Prostate gland (tissue), 2 donors: ENCODE measurements around the gene TNFSF13. TPM values are rescaled to one million over a fixed set of nuclear protein-coding genes. Genes with fewer than 3 reads are reported as not detected.
A peak's percentile ranks its signal among the peaks of the same experiment; 100 is the strongest.

Experiments
- DNase-seq: peaks from one replicate; pipeline ENCODE4 v3.0.0-alpha.2; 2019; ENCODE audit warnings: low spot score
- H3K27ac ChIP-seq, 2 donors: fragments of 200-600 bp; sonication (generic); 2 replicates each; pipeline ENCODE4 v1.5.1; 2017 to 2019
- H3K27me3 ChIP-seq: fragments of 200-600 bp; sonication (generic); replicated peaks from 2 replicates; pipeline ENCODE4 v1.5.1; 2019; ENCODE audit not compliant: insufficient read depth
- H3K36me3 ChIP-seq, 2 donors: fragments of 200-600 bp; sonication (generic); 1 replicate in 1 of 2; 2 replicates in 1 of 2; pipeline versions ENCODE4 v1.5.1 to v1.8.1; 2017 to 2019
- H3K4me1 ChIP-seq: fragments of 200-600 bp; sonication (generic); replicated peaks from 2 replicates; pipeline ENCODE4 v1.5.1; 2019
- H3K4me3 ChIP-seq, 2 donors: fragments of 200-600 bp; sonication (generic); 2 replicates each; pipeline ENCODE4 v1.5.1; 2017 to 2019
- H3K9me3 ChIP-seq: fragments of 200-600 bp; sonication (generic); 2 replicates; pipeline ENCODE4 v1.5.1; 2017
- POLR2A ChIP-seq: fragments of 450-650 bp; IDR thresholded peaks from one replicate; pipeline ENCODE4 v1.6.1; 2016; ENCODE audit warnings: antibody characterized with exemption, mild to moderate bottlenecking
- POLR2AphosphoS5 ChIP-seq: sonication (generic); formaldehyde crosslinking; IDR thresholded peaks from one replicate; pipeline ENCODE4 v1.6.1; 2017; ENCODE audit warnings: antibody characterized with exemption
- WGBS: methylation state at CpG from one replicate; pipeline ENCODE4 v1.1.5; 2018; 5-methylcytosine and 5-hydroxymethylcytosine counted together
- intact Hi-C: fragments of 100-400 bp; cut with DNase I; formaldehyde crosslinking; loops from one replicate; pipeline ENCODE4 v1.14.2; 2022
- total RNA-seq, 2 donors: library from RNA; depleted of rRNA; stranded (reverse); fragments of >200 nt; gene quantifications; one replicate each; pipeline ENCODE4 v1.1.0, GENCODE V29; 2016
- TF ChIP-seq, protein P1 (sequence below), 4 experiments: fragments of 200-600 bp in 2 of 4; fragments of 450-650 bp in 2 of 4; sonication (generic) in 2 of 4; IDR thresholded peaks; 1 replicate in 3 of 4; 2 replicates in 1 of 4; pipeline ENCODE4 v1.5.1; 2016 to 2019; ENCODE audit warnings: antibody characterized with exemption in 4 of 4, mild to moderate bottlenecking in 2 of 4, moderate library complexity in 2 of 4

Gene TNFSF13, protein sequence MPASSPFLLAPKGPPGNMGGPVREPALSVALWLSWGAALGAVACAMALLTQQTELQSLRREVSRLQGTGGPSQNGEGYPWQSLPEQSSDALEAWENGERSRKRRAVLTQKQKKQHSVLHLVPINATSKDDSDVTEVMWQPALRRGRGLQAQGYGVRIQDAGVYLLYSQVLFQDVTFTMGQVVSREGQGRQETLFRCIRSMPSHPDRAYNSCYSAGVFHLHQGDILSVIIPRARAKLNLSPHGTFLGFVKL
- total RNA-seq, result 10 to 100 TPM; 20.4 to 21.1 TPM

DNA sequence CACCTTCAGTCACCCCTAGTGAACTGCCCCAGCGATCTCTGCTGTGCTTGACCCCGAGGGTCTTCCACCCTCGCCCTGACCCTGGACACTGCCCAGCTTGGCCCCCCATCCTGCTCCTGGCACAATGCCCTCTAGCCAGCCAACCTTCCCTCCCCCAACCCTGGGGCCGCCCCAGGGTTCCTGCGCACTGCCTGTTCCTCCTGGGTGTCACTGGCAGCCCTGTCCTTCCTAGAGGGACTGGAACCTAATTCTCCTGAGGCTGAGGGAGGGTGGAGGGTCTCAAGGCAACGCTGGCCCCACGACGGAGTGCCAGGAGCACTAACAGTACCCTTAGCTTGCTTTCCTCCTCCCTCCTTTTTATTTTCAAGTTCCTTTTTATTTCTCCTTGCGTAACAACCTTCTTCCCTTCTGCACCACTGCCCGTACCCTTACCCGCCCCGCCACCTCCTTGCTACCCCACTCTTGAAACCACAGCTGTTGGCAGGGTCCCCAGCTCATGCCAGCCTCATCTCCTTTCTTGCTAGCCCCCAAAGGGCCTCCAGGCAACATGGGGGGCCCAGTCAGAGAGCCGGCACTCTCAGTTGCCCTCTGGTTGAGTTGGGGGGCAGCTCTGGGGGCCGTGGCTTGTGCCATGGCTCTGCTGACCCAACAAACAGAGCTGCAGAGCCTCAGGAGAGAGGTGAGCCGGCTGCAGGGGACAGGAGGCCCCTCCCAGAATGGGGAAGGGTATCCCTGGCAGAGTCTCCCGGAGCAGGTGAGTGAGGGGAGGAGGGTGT is at the start of gene TNFSF13:
TSS of gene TNFSF13 (plus strand) at position 207 of the 776 bp plus-strand sequence. CDS start at position 497, 290 bp downstream.
- H3K36me3 ChIP-seq, result no peaks in the 10 kb centered on the region
- peak; percentile 42 for DNase-seq
- intact Hi-C loops, result no loop called here
- H3K27ac ChIP-seq, result peak within 1 kb of the TSS; percentile 92 to 96
- 18% methylated on average over 16 of the region's 16 CpGs for WGBS
- H3K4me1 ChIP-seq, result peaks cover 52% of the 10 kb centered on the region
- TF ChIP-seq POLR2A (no peak), POLR2AphosphoS5 (no peak)
- TF ChIP-seq, protein P1, sequence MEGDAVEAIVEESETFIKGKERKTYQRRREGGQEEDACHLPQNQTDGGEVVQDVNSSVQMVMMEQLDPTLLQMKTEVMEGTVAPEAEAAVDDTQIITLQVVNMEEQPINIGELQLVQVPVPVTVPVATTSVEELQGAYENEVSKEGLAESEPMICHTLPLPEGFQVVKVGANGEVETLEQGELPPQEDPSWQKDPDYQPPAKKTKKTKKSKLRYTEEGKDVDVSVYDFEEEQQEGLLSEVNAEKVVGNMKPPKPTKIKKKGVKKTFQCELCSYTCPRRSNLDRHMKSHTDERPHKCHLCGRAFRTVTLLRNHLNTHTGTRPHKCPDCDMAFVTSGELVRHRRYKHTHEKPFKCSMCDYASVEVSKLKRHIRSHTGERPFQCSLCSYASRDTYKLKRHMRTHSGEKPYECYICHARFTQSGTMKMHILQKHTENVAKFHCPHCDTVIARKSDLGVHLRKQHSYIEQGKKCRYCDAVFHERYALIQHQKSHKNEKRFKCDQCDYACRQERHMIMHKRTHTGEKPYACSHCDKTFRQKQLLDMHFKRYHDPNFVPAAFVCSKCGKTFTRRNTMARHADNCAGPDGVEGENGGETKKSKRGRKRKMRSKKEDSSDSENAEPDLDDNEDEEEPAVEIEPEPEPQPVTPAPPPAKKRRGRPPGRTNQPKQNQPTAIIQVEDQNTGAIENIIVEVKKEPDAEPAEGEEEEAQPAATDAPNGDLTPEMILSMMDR (IDR thresholded peaks at IDR 0.05), result no peak
- no peaks in the 10 kb centered on the region for H3K9me3 ChIP-seq
- peak within 1 kb of the TSS; percentile 22 to 25 for H3K4me3 ChIP-seq
- no peaks in the 10 kb centered on the region for H3K27me3 ChIP-seq

DNA sequence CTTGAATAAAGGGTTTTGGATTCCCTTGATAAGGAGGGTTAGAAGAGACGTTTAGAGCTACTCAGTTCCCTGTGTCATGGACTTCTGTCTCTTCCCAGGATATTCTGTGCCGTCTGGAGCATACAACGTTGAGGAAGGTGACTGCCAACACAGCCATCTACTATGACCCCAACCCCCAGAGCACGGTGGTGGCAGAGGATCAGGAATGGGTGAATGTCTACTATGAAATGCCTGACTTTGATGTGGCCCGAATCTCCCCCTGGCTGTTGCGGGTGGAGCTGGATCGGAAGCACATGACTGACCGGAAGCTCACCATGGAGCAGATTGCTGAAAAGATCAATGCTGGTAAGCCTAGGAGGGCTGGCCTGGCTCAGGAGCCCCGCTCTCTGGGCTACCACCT is 49.7 kb upstream of the TNFSF13 start:
- H3K9me3 ChIP-seq, result no peaks in the 10 kb centered on the region
- H3K27ac ChIP-seq, result no peak overlapping the region
- H3K4me1 ChIP-seq, result no peaks in the 10 kb centered on the region
- H3K4me3 ChIP-seq, result no peak overlapping the region
- H3K36me3 ChIP-seq, result peaks cover 25 to 30% of the 10 kb centered on the region in 2 donors
- no peaks in the 10 kb centered on the region for H3K27me3 ChIP-seq
- no peak for DNase-seq
- intact Hi-C loops, result no loop called here
- 91% methylated on average over 9 of the region's 9 CpGs for WGBS
- TF ChIP-seq, protein P1 (IDR thresholded peaks at IDR 0.05), result no peak
- TF ChIP-seq POLR2AphosphoS5, result no peak

DNA sequence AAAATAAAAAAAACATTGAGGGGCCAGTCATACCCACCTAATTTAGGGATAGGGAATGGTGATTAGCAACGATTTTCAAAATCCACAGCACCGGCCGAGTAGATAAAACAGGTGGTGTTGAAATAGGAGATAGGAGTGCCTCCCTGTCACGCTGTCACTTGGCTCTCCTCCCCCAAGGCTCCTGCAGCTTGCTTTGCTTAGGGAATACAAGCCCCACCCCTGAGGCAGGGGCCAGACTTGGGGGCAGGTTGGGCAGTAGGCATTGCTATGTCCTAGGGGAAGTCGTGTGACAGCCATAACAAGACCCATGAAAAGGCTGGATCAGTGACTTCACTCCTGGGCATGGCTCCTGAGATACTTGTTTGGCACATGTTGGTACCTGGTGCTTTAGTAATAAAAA is 48.6 kb upstream of the TNFSF13 start:
- WGBS, result 83% methylated on average over 5 of the region's 5 CpGs
- Histone ChIP-seq H3K4me3 (no peak overlapping the region), H3K4me1 (no peaks in the 10 kb centered on the region), H3K27ac (no peak overlapping the region), H3K36me3 (peaks cover 24 to 30% of the 10 kb centered on the region in 2 donors), H3K27me3 (no peaks in the 10 kb centered on the region), H3K9me3 (no peaks in the 10 kb centered on the region)
- intact Hi-C loops, result no loop called here
- no peak for DNase-seq
- TF ChIP-seq POLR2A (no peak), POLR2AphosphoS5 (no peak)
- TF ChIP-seq, protein P1 (IDR thresholded peaks at IDR 0.05), result no peak

DNA sequence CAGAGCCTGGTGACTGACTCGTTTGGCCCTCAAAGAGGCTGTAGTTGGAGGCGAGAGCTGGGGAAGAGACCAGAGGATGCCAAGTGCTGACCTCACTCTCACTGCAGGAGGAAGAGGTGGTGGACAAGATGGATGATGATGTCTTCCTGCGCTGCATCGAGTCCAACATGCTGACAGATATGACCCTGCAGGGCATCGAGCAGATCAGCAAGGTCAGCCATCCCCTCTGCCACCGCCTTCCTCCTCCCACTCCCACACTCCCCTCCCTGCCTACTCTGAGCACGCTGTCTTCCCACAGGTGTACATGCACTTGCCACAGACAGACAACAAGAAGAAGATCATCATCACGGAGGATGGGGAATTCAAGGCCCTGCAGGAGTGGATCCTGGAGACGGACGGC is 47.4 kb upstream of the TNFSF13 start:
- no peaks in the 10 kb centered on the region for H3K4me1 ChIP-seq
- no peak overlapping the region for H3K27ac ChIP-seq
- no peak overlapping the region for H3K4me3 ChIP-seq
- no peak for DNase-seq
- no peaks in the 10 kb centered on the region for H3K9me3 ChIP-seq
- intact Hi-C loops, result no loop called here
- peaks cover 24 to 30% of the 10 kb centered on the region in 2 donors for H3K36me3 ChIP-seq
- 76% methylated on average over 8 of the region's 10 CpGs for WGBS
- H3K27me3 ChIP-seq, result no peaks in the 10 kb centered on the region
- TF ChIP-seq POLR2A, result no peak
- TF ChIP-seq POLR2AphosphoS5, result no peak
- TF ChIP-seq, protein P1 (IDR thresholded peaks at IDR 0.05), result no peak
